ENCODE measurements around the gene TEX29. TPM values are rescaled to one million over a fixed set of nuclear protein-coding genes. Genes with fewer than 3 reads are reported as not detected.

TEX29 gene
- total RNA-seq (ENCODE audit: unreplicated experiment): 0.54 TPM
- long read RNA-seq: 0 reads

DNA sequence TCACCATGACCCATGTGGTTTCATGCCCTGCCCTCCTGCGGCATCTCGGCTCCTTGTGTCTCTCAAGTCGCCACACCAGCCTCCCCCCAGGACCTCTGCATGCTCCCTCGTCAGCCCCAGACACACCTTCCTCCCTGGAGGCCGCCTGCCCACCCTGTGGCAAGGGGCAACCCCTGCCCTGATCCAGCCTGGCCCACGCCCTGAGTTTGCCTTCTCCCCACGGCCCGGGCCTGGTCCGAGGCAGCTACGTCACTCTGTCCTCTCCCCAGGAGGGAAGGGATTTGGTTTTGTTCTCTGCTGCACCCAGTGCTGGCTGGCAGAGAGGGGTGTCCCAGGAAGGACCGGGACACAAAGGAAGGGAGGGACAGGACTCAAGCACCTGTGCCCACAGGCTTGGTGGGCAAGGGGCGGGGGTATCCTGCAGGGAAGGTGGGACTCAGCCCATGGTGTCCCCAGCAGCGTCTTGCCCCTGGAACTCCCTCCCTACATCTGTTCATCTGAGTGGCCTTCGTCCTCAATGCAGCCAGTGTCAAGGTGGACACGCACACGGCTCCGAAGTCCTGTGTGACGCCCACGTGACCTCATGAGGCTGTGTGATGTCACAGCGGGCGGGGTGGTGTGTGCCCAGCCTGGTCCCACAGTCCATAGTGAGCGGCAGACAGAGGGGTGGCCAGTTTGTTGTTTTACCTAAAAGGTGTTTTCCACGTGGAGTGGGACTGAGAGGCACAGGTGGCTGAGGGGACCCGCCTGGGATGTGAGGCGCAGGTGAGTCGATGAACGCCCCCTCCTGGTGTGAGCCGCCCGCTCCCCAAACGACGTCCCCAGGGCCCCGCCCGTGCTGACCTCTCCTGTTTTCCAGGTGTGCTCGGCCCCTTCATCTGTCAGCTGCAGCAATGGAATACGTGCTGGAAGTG lies at the start of gene TEX29:
Gene TEX29, plus strand, starts transcription at position 645 of the 914 bp plus-strand sequence. Its CDS starts 249 bp downstream, at position 894.
- H3K4me1 Mint-ChIP-seq (ENCODE audit: unreplicated experiment): peaks cover 4% of the 10 kb centered on the region
- TF ChIP-seq, protein P1, sequence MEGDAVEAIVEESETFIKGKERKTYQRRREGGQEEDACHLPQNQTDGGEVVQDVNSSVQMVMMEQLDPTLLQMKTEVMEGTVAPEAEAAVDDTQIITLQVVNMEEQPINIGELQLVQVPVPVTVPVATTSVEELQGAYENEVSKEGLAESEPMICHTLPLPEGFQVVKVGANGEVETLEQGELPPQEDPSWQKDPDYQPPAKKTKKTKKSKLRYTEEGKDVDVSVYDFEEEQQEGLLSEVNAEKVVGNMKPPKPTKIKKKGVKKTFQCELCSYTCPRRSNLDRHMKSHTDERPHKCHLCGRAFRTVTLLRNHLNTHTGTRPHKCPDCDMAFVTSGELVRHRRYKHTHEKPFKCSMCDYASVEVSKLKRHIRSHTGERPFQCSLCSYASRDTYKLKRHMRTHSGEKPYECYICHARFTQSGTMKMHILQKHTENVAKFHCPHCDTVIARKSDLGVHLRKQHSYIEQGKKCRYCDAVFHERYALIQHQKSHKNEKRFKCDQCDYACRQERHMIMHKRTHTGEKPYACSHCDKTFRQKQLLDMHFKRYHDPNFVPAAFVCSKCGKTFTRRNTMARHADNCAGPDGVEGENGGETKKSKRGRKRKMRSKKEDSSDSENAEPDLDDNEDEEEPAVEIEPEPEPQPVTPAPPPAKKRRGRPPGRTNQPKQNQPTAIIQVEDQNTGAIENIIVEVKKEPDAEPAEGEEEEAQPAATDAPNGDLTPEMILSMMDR (IDR thresholded peaks at IDR 0.05; ENCODE audit: unreplicated experiment): no peak
- H3K9me3 Mint-ChIP-seq (ENCODE audit: unreplicated experiment): no peaks in the 10 kb centered on the region
- H3K4me3 Mint-ChIP-seq (ENCODE audit: unreplicated experiment): no peak within 1 kb of the TSS
- H3K27ac Mint-ChIP-seq (ENCODE audit: unreplicated experiment): peak within 1 kb of the TSS; percentile 9
- peaks cover 16% of the 10 kb centered on the region for H3K36me3 Mint-ChIP-seq (ENCODE audit: low read depth, unreplicated experiment)
- H3K27me3 Mint-ChIP-seq (ENCODE audit: unreplicated experiment): peaks cover 40% of the 10 kb centered on the region
- DNase-seq (ENCODE audit: low spot score): no peak

DNA sequence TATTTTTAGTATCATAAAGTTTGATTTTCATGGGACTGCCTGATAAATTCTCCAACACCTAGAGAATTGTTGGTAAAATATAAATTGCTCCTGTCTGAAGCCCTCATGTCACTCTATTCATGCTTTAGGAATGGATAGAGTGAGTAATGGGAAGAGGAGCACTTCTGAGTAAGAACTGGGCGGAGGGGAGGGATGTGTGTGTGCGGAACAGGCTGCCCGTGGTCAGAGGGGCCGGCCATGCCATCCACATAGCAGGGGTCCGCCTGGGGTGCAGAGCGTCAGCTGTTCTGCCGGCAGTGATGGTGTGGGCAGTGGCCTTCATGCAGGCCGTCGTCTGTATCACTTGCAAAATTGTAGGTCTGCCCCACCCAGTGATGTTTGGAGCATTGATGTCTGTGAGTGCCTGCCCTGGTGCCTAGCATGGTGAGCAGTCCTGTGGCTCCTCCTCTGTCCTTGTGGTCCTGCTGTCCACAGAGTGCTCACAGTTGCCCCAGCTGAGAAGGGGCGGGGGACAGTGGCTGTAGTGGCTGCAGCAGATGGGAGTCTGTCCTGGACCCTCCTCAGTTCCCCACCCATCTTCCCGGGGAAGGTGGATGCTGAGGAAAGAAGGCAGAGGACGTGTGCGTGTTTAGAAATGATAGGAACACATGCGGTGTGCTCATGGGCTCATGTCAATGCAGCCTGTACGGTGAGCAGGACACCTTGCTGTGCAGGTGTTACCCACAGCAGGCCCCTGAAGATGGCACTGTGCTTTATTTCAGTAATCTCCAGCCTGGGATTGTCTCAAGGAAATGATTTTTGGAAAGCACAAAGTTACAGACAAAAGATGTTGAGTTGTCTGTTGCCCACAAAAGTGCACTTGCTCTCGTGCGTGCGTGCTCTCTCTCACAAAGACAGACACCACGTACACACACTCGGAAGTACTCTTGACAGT lies 49.4 kb upstream of the TEX29 start:
- peaks cover 40% of the 10 kb centered on the region for H3K4me1 Mint-ChIP-seq (ENCODE audit: unreplicated experiment)
- peaks cover 8% of the 10 kb centered on the region for H3K27me3 Mint-ChIP-seq (ENCODE audit: unreplicated experiment)
- no peak for DNase-seq (ENCODE audit: low spot score)
- TF ChIP-seq, protein P1 (IDR thresholded peaks at IDR 0.05; ENCODE audit: unreplicated experiment): no peak
- H3K4me3 Mint-ChIP-seq (ENCODE audit: unreplicated experiment): no peak overlapping the region
- H3K9me3 Mint-ChIP-seq (ENCODE audit: unreplicated experiment): no peaks in the 10 kb centered on the region
- no peak overlapping the region for H3K27ac Mint-ChIP-seq (ENCODE audit: unreplicated experiment)
- peaks cover 63% of the 10 kb centered on the region for H3K36me3 Mint-ChIP-seq (ENCODE audit: low read depth, unreplicated experiment)

DNA sequence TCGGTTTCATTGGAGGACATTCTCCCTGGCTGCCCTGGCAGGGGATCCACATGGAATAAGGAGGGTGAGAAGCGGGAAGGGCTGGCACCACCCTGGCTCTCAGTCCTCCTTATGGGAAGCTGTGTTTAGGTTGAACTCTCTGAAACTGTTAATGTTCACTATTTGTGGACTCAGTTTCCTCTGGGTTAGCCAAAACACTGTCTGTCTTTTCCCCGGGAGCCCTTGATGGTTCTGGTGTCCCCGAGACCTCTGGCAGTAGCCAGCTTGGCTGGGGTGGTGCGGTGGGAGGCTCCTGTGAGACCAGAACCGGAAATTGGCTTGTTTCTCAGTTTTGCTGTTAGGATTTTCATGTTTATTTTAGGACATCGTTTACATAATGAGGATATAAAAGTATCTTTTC lies 48.3 kb upstream of the TEX29 start:
- Mint-ChIP-seq H3K4me3 (ENCODE audit: unreplicated experiment) (no peak overlapping the region), H3K27me3 (ENCODE audit: unreplicated experiment) (peaks cover 4% of the 10 kb centered on the region), H3K27ac (ENCODE audit: unreplicated experiment) (peak overlapping the region; percentile 10), H3K36me3 (ENCODE audit: low read depth, unreplicated experiment) (peaks cover 65% of the 10 kb centered on the region), H3K4me1 (ENCODE audit: unreplicated experiment) (peaks cover 30% of the 10 kb centered on the region), H3K9me3 (ENCODE audit: unreplicated experiment) (no peaks in the 10 kb centered on the region)
- TF ChIP-seq, protein P1 (IDR thresholded peaks at IDR 0.05; ENCODE audit: unreplicated experiment): no peak
- DNase-seq (ENCODE audit: low spot score): no peak

DNA sequence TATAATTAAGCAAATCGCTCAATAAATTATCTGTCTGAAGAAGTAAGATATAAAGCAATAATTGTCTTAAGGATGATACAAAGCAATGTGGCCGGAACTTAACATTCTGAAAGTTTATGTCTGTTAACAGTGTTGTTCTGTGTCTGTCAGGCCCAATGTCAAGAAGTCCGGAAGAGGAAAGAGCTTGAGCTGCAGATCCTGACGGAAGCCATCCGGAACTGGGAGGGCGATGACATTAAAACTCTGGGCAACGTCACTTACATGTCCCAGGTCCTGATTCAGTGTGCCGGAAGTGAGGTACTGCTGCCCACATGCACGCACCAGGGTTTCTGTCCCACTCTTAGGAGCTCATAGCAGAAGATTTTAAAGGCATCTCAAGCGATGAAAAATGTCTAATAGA lies 45.1 kb upstream of the TEX29 start:
- Mint-ChIP-seq H3K4me1 (ENCODE audit: unreplicated experiment) (peaks cover 2% of the 10 kb centered on the region), H3K27me3 (ENCODE audit: unreplicated experiment) (peaks cover 5% of the 10 kb centered on the region), H3K9me3 (ENCODE audit: unreplicated experiment) (no peaks in the 10 kb centered on the region), H3K4me3 (ENCODE audit: unreplicated experiment) (peak overlapping the region; percentile 38), H3K27ac (ENCODE audit: unreplicated experiment) (no peak overlapping the region), H3K36me3 (ENCODE audit: low read depth, unreplicated experiment) (peaks cover 74% of the 10 kb centered on the region)
- TF ChIP-seq, protein P1 (IDR thresholded peaks at IDR 0.05; ENCODE audit: unreplicated experiment): no peak
- no peak for DNase-seq (ENCODE audit: low spot score)
